Stromal cell of bone marrow (primary cell): Measurements from ENCODE around the gene ARG2.

Experiments
- DNase-seq: peaks from one replicate; pipeline ENCODE4 v3.0.0-alpha.2; 2012; ENCODE audit warnings: low read depth

The ARG2 gene

DNA sequence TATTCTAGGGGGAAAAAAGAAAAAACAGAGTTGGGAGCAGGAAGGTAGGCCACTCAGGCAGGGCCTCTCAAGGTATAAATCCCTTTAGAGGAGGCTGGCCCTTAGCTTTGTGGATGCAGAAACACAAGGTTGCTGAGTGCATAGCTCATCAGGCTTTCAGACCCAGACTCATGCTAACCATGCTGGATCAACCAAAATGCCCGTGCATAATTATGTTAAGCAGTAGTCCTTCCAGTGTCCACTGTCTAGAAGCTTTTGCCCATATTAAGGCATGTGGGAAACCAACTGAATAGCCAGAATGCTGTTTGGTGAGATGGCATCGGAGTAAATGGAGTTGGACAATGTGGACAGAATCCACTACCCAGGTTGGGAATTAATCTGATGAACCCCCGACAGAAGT lies 18.9 kb downstream of the ARG2 start:
- no peak for DNase-seq

DNA sequence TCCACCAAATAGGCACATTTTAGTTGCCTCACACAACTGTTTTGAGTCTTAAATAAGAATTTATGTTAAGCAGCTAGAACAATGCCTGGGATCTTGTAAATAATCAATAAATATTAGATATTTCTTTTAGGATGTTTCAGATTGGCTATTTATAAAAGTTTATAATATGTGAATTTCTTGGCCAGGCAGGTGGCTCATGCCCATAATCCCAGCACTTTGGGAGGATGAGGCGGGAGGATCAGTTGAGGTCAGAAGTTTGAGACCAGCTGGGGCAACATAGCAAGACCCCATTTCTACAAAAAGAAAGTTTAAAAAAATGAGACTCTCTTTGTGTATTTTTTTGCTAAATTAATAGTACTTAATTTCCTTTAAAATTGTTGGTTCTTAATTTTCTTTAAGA lies 21.8 kb downstream of the ARG2 start:
- no peak for DNase-seq

DNA sequence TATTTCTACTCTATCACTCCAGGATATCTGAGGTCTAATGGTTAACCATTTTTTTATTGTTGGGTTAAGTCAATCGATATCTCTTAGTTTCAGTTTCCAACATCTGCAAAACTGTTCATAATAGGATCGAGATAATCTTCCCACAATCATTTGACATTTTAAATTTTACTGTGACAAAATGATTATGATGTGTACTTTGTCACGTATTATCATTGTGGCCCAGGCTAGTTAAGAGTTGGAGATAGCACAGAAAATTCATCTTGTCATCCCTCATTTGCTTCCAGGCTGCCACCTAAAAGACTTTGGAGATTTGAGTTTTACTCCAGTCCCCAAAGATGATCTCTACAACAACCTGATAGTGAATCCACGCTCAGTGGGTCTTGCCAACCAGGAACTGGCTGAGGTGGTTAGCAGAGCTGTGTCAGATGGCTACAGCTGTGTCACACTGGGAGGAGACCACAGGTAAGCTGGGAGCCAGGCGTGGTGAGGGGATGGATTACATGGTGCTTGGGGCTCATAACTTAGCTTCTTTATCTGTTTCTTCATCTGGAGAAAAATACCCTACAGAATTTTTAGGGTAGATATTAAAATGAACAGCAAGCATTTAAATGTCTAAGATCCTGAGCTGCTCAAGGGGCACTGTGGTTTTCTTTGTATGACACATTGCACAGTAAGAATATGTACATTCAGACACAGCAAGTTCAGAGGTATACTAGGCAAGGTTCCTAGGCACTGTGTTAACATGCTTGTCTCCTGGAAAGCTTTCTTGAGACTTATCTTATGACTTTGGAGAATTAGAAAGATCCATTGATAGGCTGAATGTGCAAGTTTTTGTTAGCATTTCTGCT lies 22.4 kb downstream of the ARG2 start:
- no peak for DNase-seq

- no peak for DNase-seq
These were observed 24.0 kb downstream of the ARG2 start for GRCh38 chr14:67643713-67644112.

- DNase-seq = no peak
These were observed 24.7 kb downstream of the ARG2 start for GRCh38 chr14:67644428-67644827.

DNA sequence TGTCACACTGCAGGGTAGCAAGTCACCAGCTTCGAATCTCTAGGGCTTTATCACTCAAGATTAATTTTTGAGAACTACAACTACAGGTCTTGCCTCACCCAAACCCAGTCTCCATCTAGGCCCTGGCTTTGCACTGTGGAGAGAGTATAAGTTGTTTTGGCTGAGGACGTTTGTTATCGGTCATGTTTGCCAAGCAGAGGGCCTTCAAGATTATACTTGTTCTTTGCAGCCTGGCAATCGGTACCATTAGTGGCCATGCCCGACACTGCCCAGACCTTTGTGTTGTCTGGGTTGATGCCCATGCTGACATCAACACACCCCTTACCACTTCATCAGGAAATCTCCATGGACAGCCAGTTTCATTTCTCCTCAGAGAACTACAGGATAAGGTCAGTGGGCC lies 25.7 kb downstream of the ARG2 start:
- no peak for DNase-seq

DNA sequence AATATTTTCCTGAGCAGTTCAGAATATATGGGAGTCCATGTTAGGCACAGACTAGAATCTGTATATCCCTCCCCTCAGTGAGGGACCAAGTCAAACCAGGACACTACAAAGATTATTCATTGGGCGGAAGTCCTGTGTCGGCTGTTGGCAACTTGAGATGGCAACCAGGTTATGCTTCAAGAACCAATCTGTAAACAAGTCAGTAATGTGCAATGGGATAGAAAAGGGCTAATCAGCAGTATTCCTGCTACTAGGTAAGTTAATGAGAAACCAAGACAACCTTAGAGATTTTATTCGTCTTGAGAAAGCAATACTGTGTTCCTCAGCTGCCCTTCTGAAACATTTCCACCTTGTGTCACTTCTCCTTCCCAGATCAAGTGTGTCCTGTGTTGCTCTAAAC lies 26.4 kb downstream of the ARG2 start:
- no peak for DNase-seq

DNA sequence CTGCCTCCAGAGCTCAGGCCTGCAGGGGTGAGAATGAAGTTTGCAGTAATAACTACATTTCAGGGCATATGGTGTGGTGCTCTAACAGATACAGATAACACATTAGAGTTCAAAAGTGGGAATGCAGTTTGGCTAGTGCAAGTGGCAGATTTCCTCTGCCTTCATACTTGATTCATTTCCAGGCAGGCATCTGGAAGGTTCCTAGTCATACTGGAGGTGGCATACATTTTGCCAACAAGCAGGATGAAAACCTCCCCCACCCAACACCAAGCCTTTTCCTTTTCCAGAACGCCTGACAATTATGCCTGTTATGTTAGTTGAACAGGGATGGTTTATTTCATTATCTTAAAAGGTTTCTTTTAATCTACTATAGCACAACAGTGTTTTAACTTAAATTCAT lies 30.4 kb downstream of the ARG2 start:
- no peak for DNase-seq

- peak; percentile 74 for DNase-seq
These were observed 31.0 kb downstream of the ARG2 start for GRCh38 chr14:67650694-67651093.

- DNase-seq = no peak
These were observed 32.5 kb downstream of the ARG2 start for GRCh38 chr14:67652189-67652588.

GRCh38 chr14:67653651-67654280 lies 34.0 kb downstream of the ARG2 start:
- DNase-seq = no peak

- DNase-seq = no peak
These were observed 43.9 kb downstream of the ARG2 start for GRCh38 chr14:67663633-67664032.

GRCh38 chr14:67665868-67666267 lies 46.1 kb downstream of the ARG2 start:
- DNase-seq = peak; percentile 77

DNA sequence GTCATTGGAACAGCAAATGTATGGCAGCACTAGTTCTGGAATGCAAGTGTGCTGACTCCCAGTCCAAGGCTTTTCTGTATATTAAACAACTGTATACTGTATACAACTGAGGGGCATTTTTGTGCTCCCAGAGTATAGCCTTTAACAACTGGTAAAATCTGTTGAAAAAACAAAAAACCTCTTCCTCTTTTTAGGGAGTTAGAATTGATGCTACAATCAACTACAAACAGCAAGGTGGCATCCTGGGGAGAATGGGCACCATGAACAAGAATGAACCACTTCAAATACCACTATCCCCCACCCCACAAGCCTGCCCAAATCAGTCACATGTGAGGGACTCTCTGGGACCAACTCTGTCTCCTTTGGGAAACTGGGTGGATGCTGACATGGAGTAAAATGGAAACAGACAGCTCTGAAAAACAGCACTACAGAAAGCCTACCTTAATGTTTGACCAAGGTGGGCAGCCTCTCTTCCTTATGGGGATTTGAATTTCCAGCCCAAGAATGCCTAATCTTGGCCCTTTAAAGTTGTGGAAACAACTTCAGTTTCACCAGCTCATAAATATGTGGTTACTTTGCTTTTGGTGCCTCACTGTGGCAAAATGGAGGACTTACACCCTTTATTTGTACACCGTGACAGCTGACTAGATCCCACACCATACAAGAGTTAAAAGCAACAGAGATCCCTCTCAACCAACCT lies 47.2 kb downstream of the ARG2 start:
- DNase-seq = peak; percentile 51

DNA sequence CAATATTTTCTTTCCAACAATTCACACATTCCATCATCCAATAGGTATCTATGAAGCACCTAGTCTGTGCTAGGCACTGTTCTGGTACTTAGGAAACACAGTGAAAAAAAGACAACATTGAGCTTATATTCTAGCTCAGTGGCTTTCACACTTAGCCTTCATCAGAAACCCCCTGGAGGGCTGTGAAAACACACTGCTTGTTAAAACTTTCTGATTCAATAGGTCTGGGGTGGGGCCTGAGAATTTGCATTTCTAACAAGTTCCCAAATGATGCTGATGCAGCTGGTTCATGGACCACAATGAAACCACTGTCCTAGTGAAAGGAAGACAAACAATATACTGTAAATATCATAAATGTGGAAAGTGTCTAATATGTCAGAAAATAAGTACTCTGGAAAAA lies 48.8 kb downstream of the ARG2 start:
- DNase-seq = no peak

- DNase-seq = no peak
These were observed 53.7 kb downstream of the ARG2 start for GRCh38 chr14:67673451-67673850.

DNA sequence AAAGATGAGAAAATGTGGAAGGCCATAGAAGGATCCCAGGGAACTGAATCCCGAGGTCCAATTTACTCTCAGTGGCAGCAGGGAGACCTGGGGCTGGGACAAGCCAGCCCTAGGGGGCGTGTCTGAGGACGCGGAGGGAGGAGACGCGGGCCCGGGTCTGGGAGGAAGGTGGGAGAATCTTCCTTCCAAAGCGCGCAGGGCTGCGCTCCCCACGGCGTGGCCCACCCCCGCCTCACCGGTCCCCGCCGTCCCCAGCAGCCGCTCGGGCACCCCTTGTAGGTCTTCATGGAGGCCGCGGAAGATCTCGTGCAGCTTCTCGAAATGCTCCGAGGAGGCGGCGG lies 54.4 kb downstream of the ARG2 start:
- no peak for DNase-seq

DNA sequence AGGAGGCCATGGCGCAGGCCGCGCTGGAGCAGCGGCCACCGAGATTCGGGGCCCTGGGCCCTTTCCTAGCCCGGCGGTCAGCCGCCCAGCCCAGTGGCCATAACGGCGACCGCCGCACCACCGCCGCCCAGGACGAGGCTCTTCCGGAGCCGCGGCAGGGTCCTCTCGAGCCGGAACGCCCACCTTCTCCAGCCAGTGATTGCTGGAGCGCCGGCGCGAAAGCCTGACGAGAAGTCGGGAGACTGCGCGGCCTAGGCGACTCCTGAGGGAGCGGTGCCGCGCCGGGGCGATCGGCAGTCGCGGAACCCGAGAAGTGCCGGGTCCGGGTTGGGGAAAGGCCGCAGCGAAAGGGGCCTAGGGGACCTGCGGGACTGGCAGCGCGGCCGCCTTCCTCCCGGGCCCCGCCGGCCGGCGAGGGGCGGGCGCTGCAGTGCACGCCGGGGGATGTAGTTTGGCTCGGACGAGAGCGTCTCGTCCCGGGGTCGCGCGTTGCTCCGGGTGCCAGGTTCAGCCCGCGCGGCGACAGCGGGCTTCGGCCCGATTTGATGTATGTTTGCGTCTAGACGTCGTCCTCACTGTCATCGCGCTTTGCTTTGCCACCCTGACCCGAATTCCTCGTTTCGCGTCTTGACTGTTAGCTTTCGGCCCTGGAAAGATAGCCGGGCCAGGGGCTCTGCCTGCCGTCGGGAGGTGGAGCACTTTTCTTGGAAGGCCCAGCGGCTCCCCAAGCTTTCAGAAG lies 54.9 kb downstream of the ARG2 start, which contains the start of gene VTI1B:
TSS of gene VTI1B (minus strand) at position 153 of the 739 bp plus-strand sequence. CDS start at position 10, 143 bp downstream.
- DNase-seq = peak; percentile 51

- DNase-seq = no peak
These were observed 55.5 kb downstream of the ARG2 start for GRCh38 chr14:67675219-67675582.

- DNase-seq = no peak
These were observed 59.3 kb downstream of the ARG2 start for GRCh38 chr14:67679006-67679405.

DNA sequence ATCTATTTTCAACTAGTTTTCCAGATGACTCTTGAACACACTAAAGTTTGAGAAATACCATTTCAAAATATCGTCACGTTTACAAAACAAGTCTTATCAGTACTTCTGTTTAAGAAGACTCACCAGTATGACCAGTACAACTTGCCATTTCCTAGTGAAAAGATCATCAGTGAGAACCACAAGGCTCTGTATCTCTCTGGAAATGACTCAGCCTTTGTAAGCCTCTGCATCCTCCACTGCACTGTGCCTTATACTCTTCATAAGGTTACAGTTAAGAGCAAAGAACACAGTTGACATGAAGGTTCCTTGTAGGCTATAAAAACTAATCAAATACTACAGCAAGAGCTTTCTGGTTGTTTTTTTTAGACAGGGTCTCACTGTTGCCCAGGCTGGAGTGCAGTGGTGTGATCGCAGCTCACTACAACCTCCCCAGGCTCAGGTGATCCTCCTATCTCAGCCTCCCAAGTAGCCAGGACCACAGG lies 60.4 kb downstream of the ARG2 start:
- DNase-seq = peak; percentile 62

GRCh38 chr14:67680941-67681340 lies 61.2 kb downstream of the ARG2 start:
- DNase-seq = no peak
